ENCODE results near the gene RFFL.

- no peak for TF ChIP-seq CTCF (IDR thresholded peaks at IDR 0.05; ENCODE audit: insufficient read depth, low read depth, low read length)
- no peak for TF ChIP-seq EZH2 (IDR thresholded peaks at IDR 0.05; ENCODE audit: insufficient read depth, low read length)
These were observed 4.7 kb upstream of the RFFL start for GRCh38 chr17:35068249-35068648.

All from astrocyte (in vitro differentiated cells and primary cell).